Heart left ventricle (tissue), 13 donors: ENCODE measurements around the gene MYBL2.

Experiments
- CTCF ChIP-seq, 12 donors: fragments of 200-600 bp; sonication (generic) in 4 of 12; IDR thresholded peaks; one replicate each; pipeline versions ENCODE4 v1.5.0 to v1.8.0; 2018 to 2022; ENCODE audit warnings: antibody characterized with exemption in 12 of 12, mild to moderate bottlenecking in 5 of 12
- POLR2A ChIP-seq, 2 donors: fragments of 450-650 bp; IDR thresholded peaks; one replicate each; pipeline ENCODE4 v1.6.1; 2017; ENCODE audit warnings: antibody characterized with exemption in 2 of 2, mild to moderate bottlenecking in 2 of 2, moderate library complexity in 2 of 2
- donor health status: ischemic (EF 13 %, LVEDD 7.1; RV severe dilation, severe dysfunction).
- donor health status: DM: no; HTN: yes; CAD: no.
- donor health status: DM: no; HTN: no; CAD: no.
- donor health status: ischemic (EF 25% LVEDD 6.9; RV normal size, moderate dysfunction).
- donor health status: ischemic (EF 25% LVEDD 5.7; RV mildly dilated, moderate dysfunction).
- donor health status: ischemic (EF 35%, LVEDD 5.7; RV mildly dilated, moderate dysfunction).
- donor health status: nonischemic (EF 11% LVEDD 7.7; RV severe dilation, severe dysfunction).
- donor health status: DM: yes; HTN: yes; CAD: no.
- donor health status: PGD.
- donor health status: ischemic (EF 29% LVEDD 5.4; RV normal size, mild dysfunction).
- donor health status: nonischemic (EF 23%, LVEDD 6.1; RV moderate dilation, normal function).

GRCh38 chr20:43728686-43729255 lies 61.9 kb downstream of the MYBL2 start:
- TF ChIP-seq POLR2A (IDR thresholded peaks at IDR 0.05) (no peak), CTCF (IDR thresholded peaks at IDR 0.05) (no peak)
